CD4-positive, alpha-beta T cell treated with Interleukin-2 at 100 ng/mL for 4 hours (primary cell): ENCODE measurements around the gene THSD7A.

Experiments
- DNase-seq: peaks from one replicate; pipeline ENCODE4 v3.0.0-alpha.2; 2020; ENCODE audit warnings: low spot score

The THSD7A gene

GRCh38 chr7:11702938-11703337 is 129.1 kb downstream of the THSD7A start:
- no peak for DNase-seq

DNA sequence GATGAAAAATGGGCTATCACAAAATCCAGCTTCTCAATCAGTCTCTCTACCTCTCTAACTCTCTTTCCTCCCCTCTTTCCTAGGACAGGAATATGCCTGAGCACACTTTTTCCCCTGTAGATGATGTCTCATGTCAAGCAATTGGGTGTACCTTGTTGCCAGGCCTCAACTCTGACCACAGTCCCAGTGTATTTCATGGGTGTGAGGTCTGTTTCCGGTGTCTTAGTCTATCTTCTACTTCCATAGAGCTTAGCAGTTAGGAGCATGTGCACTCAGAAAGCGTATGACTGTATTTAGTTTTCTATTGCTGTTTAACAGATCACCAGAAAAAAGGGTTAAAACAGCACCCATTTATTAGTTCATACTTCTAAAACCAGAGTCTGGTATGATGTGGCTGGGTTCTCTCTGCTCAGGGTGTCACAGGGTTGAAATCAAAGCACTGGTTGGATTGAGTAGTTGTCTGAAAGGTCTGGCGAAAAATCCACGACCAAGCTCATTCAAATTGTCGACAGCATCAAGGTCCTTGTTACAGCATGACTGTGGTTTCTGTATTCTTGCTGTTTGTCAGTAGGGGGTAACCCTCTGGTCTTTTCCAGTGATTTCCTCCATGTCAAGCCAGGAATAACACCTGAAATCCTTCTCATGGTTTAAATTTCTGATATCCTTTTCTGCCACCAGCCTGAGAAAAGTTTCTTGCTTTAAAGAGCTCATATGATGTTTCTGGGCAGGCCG is 130.0 kb downstream of the THSD7A start:
- no peak for DNase-seq

DNA sequence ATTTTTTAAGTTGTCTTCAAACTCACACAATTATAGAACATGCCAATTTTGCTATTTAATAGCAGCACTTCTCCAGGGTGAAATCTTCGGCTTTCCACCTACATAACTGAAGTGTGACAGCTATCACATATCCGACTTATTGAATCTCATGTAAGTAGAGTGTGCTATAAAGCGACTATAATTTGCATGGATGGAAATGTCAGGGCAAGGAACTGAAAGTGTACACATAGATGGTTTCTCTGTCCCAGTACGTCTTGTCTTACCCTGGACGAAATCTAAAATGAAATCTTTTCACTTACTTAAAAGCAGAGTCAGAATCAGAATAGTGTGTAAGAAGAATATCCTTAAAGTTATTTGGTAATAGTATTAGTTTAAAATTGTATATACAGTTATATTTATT is 132.3 kb downstream of the THSD7A start:
- no peak for DNase-seq

DNA sequence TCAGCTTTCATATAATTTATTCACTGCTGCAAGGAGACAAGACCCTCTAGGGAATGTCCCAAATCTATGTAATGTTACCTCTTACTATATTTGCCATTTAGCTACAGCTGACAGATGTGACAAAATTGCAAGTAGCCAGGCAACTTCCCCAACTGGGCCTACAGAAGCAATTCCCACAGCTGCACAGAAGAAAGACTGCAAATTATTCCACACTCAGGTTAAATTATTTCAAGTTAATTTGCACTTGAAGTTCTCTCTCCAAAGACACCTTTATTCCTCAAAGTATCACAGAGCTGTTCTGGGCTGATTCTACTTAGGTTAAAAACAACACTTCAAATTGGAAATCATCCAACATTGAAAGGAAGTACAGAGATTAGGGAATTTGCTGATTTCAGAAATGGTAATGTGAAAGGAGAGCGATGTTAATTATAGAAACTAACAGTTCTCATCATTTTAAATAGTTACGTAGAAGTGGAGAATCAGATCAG is 133.6 kb downstream of the THSD7A start:
- no peak for DNase-seq

GRCh38 chr7:11690395-11690794 is 141.6 kb downstream of the THSD7A start:
- DNase-seq = no peak

GRCh38 chr7:11689096-11689495 is 142.9 kb downstream of the THSD7A start:
- no peak for DNase-seq

DNA sequence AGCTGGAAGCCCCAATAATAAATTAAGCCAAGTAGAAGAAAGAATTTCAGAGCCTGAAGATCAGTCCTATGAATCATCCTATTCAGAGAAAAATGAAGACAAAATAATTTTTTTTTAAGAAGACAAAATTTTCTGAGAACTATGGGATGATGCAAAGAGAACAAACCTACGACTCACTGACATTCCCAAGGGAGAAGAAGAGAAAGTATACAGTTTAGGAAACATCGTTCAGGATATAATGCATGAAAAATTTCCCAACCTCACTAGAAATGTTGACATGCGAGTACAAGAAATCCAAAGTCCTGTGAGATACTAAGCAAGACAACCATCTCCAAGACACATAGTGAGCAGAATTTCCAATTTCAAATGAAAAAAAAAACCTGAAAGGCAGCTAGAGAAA is 150.5 kb downstream of the THSD7A start:
- DNase-seq = no peak

DNA sequence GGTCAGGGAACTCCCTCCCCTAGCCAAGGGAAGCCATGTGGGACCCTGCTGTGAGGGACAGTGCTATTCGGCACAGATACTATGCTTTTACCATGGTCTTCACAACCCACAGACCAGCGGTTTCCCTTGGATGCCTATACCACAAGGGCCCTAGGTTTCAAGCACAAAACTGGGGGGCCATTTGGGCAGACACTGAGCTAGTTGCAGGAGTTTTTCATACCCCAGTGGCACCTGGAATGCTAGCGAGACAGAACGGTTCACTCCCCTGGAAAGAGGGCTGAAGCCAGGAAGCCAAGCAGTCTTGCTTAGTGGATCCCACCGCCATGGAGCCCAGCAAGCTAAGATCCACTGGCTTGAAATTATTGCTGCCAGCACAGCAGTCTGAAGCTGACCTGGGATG is 156.8 kb downstream of the THSD7A start:
- DNase-seq = no peak

GRCh38 chr7:11668727-11669126 is 163.3 kb downstream of the THSD7A start:
- no peak for DNase-seq

DNA sequence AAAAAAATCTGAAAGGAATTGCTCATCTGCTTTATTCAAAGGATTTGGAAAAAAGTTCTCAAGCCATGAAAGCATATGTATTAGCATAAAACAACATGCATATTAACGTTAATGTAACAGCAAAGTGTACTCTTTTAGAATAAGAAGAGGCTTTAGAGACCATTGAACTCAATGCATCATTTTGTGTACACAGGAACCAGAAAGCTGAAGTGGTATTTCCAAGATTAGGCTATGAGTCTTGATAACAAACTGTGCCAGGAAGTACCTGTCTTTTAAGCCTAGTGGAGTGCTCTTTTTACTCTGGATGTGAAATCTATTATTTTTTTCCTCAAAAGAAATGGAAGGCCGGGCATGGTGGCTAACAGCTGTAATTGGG is 164.2 kb downstream of the THSD7A start:
- no peak for DNase-seq

DNA sequence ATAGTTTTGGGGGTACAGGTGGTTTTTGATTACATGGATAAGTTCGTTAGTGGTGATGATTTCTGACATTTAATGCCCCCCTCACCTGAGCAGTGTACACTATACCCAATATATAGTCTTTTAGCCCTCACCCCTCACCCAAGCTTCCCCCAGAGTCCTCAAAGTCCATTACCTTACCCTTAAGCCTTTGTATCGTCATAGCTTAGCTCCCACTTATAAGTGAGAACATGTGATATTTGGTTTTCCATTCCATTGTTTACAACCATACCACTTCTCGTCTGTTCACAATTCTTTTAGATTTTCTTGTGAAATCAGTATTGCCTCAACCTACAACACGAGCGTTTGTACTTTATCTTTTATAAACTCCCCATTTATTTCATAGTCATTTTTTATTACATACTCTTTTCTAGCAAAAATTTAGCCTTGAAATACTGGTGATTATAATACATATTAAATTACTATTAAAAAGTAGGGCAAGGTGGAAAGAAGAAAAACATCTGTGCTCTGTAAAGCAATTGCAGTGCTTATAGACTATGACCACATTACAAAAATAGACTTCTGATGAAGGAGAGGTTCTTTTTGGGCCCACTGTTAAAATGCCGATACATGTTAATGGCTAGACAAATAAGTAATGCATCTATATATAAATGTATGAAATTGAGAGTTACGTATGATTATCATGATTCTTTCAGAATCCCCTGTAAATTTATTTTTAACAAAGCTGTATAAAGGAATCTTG is 164.8 kb downstream of the THSD7A start:
- no peak for DNase-seq

GRCh38 chr7:11665357-11665756 is 166.6 kb downstream of the THSD7A start:
- no peak for DNase-seq

GRCh38 chr7:11655642-11656041 is 176.4 kb downstream of the THSD7A start:
- no peak for DNase-seq

- DNase-seq = no peak
Observed at GRCh38 chr7:11655163-11655562, 176.8 kb downstream of the THSD7A start.

DNA sequence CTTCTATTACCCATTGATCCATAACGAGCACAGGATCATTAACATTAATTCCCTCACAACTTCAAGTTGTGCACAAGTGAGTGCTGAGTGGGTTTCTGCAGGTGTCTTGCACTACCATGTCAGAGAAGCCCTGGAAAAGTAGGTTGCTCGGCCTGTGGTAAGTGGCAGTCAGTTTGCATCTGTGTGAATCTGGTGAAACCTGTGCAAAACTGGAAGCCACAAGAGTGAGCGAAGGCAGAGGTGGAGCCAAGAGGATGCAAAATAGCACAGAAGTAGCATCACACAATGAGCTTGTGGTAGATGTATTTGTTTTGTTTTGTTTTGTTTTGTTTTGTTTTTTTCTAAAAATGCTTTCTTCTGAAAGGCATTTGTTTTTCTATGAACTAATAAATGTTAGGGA is 181.5 kb downstream of the THSD7A start:
- no peak for DNase-seq

- no peak for DNase-seq
Observed at GRCh38 chr7:11650030-11650429, 182.0 kb downstream of the THSD7A start.

GRCh38 chr7:11648980-11649379 is 183.0 kb downstream of the THSD7A start:
- no peak for DNase-seq

DNA sequence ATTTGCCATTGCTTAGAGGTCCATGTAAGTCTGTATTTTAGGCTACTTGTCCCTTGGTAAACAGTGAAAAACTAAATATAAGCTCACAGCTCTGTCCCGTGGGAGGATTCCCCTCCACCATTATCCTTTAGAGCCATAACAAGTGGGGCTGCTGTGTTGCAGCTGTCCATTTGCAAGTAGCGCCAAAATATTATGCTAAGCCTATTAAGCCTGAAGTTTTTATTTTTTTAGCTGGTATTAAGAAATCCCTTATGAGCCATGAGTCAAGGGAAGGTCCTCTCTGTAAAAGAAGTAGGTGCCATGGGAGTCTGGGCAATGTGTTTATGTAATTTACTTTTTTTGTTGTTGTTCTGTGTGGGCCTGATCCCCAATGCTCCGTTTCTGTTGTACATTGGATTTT is 183.9 kb downstream of the THSD7A start:
- no peak for DNase-seq

DNA sequence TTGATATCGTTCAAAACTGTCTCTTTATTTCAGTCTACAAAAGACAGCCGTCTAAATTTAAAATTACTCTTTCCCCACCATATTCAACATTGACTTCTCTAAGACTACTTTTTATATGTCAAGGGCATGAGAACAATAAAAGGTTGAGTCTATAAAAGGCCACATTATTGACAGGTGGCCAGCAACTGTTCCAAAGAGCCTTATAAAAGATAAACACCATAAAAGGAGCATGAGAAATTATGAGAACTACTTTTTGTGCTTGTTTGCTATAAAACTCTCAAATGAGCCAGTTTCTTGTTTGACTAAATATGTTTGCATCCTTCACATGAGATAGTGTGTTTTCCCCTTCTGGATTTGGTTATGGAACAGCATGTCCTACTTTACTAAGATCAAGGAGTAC is 189.2 kb downstream of the THSD7A start:
- no peak for DNase-seq

GRCh38 chr7:11642276-11642675 is 189.7 kb downstream of the THSD7A start:
- DNase-seq = no peak

DNA sequence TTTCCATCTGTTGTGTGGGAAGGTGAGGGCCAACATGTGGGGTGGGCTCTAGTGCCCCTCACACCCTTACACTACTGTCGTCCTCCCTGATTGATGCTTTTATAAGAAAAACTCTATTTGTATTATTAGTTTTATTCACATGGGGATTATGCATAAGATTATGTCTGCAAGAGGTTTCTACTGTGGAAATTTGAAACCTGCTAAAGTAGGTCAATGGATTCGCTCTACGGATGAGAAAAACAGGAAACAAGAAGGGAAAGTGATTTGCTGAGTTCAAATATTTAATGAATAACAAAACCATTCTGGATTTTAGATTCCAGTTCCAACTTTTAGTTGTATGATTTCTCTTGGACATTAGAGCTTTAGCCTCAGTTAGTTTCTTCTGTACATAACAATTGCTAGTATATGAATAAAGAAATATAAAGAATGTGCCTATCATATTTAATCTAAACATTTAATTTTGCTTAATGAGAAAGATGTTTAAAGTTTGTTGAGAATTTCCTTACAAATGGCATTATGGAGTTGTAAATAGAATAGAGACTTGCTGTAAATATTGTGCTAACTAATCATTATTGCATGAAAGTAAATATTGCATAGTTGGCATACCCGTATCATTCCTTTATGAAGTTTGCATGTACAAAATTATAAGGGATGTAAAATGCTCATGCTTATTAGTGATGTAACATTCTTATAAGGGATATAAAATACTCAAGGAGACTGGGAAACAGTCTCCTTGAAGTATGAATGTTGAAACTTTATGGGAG is 193.8 kb downstream of the THSD7A start:
- no peak for DNase-seq

GRCh38 chr7:11636274-11636673 is 195.7 kb downstream of the THSD7A start:
- DNase-seq = no peak

GRCh38 chr7:11633310-11633709 is 198.7 kb downstream of the THSD7A start:
- DNase-seq = no peak
